GM13977 (cell line): Measurements from ENCODE around the gene SV2C.

Experiments used
- DNase-seq: peaks from one replicate; pipeline ENCODE4 v3.0.0; 2012; ENCODE audit warnings: low spot score
- in situ Hi-C: fragments of 300-500 bp; cut with MboI; formaldehyde crosslinking; loops from one replicate; pipeline ENCODE4 v1.12.0; 2022; ENCODE audit warnings: low sequenced_read_pairs, low pct_unique_long_range_greater_than_20kb, mixed read lengths, inconsistent platforms; ENCODE audit not compliant: unreplicated experiment
- TF ChIP-seq, protein P1 (sequence below): IDR thresholded peaks from 2 replicates; pipeline ENCODE4 v1.5.1; 2012; ENCODE audit warnings: mild to moderate bottlenecking, control low read depth; ENCODE audit not compliant: insufficient read depth; ENCODE audit errors: extremely low read depth, missing control alignments

The SV2C gene

DNA sequence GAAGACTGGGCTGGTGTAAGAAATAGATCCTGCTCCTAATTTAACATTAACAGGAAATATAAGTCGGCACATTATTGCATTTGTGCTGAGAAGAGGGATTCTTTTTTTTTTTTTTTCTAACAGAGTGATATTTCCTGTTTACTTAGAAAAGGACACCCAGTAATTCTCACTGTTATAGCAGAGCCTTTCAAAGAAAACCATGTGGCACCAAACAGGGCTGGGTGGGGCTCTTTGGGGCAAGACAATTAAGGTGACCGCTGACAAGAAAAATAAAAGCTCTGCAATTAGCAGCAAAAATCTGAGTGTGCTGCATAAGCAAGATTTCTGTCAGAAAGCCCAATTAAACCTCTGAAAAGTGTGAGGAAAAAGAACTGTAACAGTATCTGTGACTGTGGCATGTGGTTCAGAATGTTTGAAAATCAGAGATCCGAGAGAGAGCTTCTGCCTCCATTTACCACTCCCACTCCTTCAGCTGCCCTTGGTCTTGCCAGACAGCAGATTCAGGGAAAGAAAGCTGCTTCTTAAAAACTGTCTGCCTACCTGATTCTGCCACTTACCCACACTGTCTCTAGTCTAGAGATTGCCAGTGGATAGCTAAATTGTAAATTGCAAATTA lies 242.8 kb downstream of the SV2C start:
- in situ Hi-C loops = no loop called here
- TF ChIP-seq, protein P1, sequence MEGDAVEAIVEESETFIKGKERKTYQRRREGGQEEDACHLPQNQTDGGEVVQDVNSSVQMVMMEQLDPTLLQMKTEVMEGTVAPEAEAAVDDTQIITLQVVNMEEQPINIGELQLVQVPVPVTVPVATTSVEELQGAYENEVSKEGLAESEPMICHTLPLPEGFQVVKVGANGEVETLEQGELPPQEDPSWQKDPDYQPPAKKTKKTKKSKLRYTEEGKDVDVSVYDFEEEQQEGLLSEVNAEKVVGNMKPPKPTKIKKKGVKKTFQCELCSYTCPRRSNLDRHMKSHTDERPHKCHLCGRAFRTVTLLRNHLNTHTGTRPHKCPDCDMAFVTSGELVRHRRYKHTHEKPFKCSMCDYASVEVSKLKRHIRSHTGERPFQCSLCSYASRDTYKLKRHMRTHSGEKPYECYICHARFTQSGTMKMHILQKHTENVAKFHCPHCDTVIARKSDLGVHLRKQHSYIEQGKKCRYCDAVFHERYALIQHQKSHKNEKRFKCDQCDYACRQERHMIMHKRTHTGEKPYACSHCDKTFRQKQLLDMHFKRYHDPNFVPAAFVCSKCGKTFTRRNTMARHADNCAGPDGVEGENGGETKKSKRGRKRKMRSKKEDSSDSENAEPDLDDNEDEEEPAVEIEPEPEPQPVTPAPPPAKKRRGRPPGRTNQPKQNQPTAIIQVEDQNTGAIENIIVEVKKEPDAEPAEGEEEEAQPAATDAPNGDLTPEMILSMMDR = no peak
- DNase-seq = no peak

DNA sequence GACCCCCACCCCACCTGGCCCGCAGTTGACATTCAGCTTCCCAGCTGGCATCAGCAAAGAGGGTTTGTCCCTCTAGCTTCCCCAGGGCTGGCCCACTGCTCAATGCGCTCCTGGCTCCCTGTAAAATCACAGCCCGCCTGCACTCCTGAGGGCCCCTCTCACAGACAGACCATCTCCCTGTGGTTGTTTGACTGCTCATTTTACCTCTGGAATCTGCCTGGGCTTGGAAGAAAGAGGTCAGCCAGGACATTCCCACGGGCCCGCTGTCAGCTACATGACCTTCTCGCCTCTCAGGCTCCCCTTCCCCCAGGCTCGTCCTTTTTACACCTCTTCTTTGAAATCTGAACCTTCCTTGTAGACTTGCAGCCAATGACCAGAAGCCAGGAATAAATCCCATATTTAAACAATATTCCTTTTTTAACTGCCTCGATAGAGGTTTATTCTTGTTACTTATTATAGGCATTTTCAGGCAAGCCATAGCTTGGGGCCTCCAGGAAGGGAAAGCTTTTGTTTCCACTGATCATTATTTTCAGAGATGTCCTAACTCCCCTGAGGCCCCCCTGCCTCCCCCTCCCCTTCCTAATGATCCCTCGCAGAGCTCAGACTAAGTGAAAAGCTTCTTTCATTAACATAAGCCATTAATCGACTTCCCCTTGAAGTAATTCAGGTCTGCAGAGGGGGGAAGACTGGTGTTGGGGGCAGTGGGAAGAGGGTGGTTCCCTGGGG lies 243.6 kb downstream of the SV2C start:
- DNase-seq = no peak
- TF ChIP-seq, protein P1 = no peak
- in situ Hi-C loops = no loop called here

DNA sequence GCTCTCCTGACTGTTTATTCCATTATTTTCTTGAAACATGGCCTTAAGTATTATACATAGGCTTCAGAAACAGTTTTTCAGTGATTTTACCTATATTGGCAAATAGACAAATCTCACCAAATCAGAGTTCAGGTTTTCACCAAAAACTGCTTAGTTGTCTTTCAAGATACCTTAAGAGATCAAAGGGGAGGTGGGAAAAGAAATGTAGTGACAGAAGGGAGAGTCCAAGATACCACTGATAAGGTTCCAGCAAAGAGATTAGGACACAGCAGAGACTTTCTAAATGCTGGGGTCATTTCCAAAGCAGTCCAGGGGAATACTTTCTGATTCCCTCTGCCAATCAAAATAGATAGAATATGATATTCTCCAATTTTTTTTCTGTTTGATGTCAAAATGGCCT lies 246.2 kb downstream of the SV2C start:
- in situ Hi-C loops = no loop called here
- DNase-seq = no peak
- TF ChIP-seq, protein P1 = no peak

- no peak for DNase-seq
- in situ Hi-C loops = no loop called here
- TF ChIP-seq, protein P1 = no peak
Measured at GRCh38 chr5:76331126-76331525, 247.9 kb downstream of the SV2C start.

- in situ Hi-C loops = no loop called here
- TF ChIP-seq, protein P1 = no peak
- no peak for DNase-seq
Measured at GRCh38 chr5:76332102-76332501, 248.9 kb downstream of the SV2C start.

DNA sequence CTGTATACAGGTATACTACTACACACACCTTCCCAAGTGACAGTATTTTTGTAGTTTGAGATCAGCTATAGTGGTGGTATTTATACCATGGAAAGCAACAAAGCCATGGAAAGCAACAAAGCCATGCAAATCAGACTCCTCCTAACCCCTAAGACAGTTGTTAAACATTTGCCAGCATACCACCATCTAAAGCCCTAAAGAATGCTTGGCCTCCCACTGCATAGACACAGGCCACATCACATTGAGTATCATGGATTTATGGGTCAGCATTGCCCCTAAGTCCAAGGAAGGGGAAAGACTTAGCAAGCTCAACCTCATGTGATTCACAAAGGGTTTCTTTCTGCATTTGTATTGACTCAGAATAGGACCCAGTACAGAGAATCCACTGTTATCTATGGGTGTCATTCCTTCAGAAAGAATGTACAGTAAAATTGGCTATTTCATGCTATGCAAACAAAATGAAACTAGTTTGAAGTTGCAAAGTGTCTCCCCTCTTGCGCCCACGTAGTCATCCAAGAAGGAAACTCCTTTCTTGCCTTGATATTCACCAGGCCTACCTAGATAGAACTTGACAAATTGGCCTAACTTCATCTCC lies 249.5 kb downstream of the SV2C start:
- in situ Hi-C loops = no loop called here
- DNase-seq = no peak
- TF ChIP-seq, protein P1 = no peak
